HepG2 (cell line): Measurements from ENCODE around the gene UQCRHL. TPM values are rescaled to one million over a fixed set of nuclear protein-coding genes. Genes with fewer than 3 reads are reported as not detected.

Source experiments
- ATAC-seq: fragments of 200-7000 bp; cut with Tn5 transposase; 3 replicates; pipeline ENCODE4 v1.9.1; 2020; ENCODE audit warnings: mild to moderate bottlenecking, moderate library complexity
- BruUV-seq: library from RNA; stranded (reverse); fragments of 400-500 nt; replicated peaks from 2 replicates; lab custom pipeline; 2021; lab: Mats Ljungman, UMichigan
- CTCF ChIA-PET: fragments of 300-600 bp; formaldehyde crosslinking; extraction: SDS; loops from one replicate; lab custom pipeline; 2021; ENCODE audit warnings: low total read pairs, inconsistent platforms, low intra/inter-chr PET ratio; lab: Yijun Ruan, JAX
- POLR2A ChIA-PET: fragments of 350-600 bp; sonication (Branson Sonifier 250); formaldehyde crosslinking; loops from one replicate; lab custom pipeline; 2020; ENCODE audit warnings: antibody characterized with exemption, inconsistent platforms; lab: Yijun Ruan, JAX
- DNase-seq: peaks from one replicate; pipeline ENCODE4 v3.0.0-alpha.2; 2015; ENCODE audit warnings: low spot score
- FAIRE-seq: peaks from 3 replicates; lab custom pipeline; 2011; peaks lifted over from hg19 to GRCh38; lab: Jason Lieb, UNC
- H2AFZ ChIP-seq: one replicate; pipeline ENCODE4 v1.6.1; 2011; ENCODE audit warnings: low read length, inconsistent platforms
- H3K27ac ChIP-seq: fragments of 300-600 bp; 3 replicates; pipeline ENCODE4 v1.8.0; 2011; ENCODE audit warnings: mixed run types, mild to moderate bottlenecking, mixed read lengths, low read length, inconsistent platforms; ENCODE audit not compliant: insufficient read depth; ENCODE audit errors: extremely low read length
- H3K27me3 ChIP-seq, 2 experiments: fragments of 200-600 bp in 1 of 2; 2 replicates in 1 of 2; 3 replicates in 1 of 2; pipeline versions ENCODE4 v1.6.0 to v1.8.0; 2011; ENCODE audit warnings: low read length in 2 of 2, mild to moderate bottlenecking in 2 of 2, moderate library complexity in 2 of 2, inconsistent platforms in 1 of 2; ENCODE audit not compliant: insufficient read depth in 2 of 2, control insufficient read depth in 1 of 2
- H3K36me3 ChIP-seq, 2 experiments: fragments of 200-600 bp in 1 of 2; replicated peaks in 1 of 2; 2 replicates in 1 of 2; 3 replicates in 1 of 2; pipeline versions ENCODE4 v1.5.1 to v1.8.0; 2011; ENCODE audit warnings: low read length in 2 of 2, inconsistent platforms in 1 of 2; ENCODE audit not compliant: insufficient read depth in 2 of 2, control insufficient read depth in 1 of 2
- H3K4me1 ChIP-seq: 2 replicates; pipeline ENCODE4 v1.5.1; 2012; ENCODE audit warnings: low read length, inconsistent platforms; ENCODE audit not compliant: insufficient read depth
- H3K4me2 ChIP-seq: 2 replicates; pipeline ENCODE4 v1.6.0; 2011; ENCODE audit warnings: low read depth, low read length, inconsistent platforms
- H3K4me3 ChIP-seq, 3 experiments: fragments of 200-600 bp in 1 of 3; sonication (generic), shearing (Covaris generic) in 1 of 3; replicated peaks in 1 of 3; 2 replicates each; pipeline ENCODE4 v1.5.1; 2011 to 2016; ENCODE audit warnings: low read length in 3 of 3, inconsistent platforms in 2 of 3, low read depth in 2 of 3, mild to moderate bottlenecking in 2 of 3, control low read depth in 1 of 3, mixed read lengths in 1 of 3; ENCODE audit not compliant: insufficient read depth in 1 of 3
- H3K79me2 ChIP-seq: one replicate; pipeline ENCODE4 v1.6.1; 2011; ENCODE audit warnings: low read length, inconsistent platforms; ENCODE audit not compliant: insufficient read depth
- H3K9ac ChIP-seq: 2 replicates; pipeline ENCODE4 v1.6.0; 2011; ENCODE audit warnings: mild to moderate bottlenecking, low read depth, low read length, inconsistent platforms; ENCODE audit not compliant: insufficient read depth
- H3K9me3 ChIP-seq: 2 replicates; pipeline ENCODE4 v1.5.1; 2012; ENCODE audit warnings: mild to moderate bottlenecking, low read length
- H4K20me1 ChIP-seq: 2 replicates; pipeline ENCODE4 v1.6.0; 2011; ENCODE audit warnings: inconsistent platforms, mild to moderate bottlenecking, low read length, moderate library complexity; ENCODE audit not compliant: insufficient read depth
- AGO2 ChIP-seq: fragments of 200-400 bp; formaldehyde crosslinking; optimal IDR thresholded peaks from 2 replicates; pipeline ENCODE3; 2017; ENCODE audit warnings: mild to moderate bottlenecking, low read depth, low read length, moderate library complexity
- ARID2 ChIP-seq: sonication (generic); formaldehyde crosslinking; IDR thresholded peaks from 2 replicates; pipeline ENCODE4 v1.8.1; 2022; ENCODE audit warnings: mild to moderate bottlenecking, missing genetic modification reagents, borderline replicate concordance
- JUNB ChIP-seq: sonication (generic); formaldehyde crosslinking; IDR thresholded peaks from 2 replicates; pipeline ENCODE4 v1.8.0; 2022; ENCODE audit warnings: missing genetic modification reagents, mild to moderate bottlenecking, borderline replicate concordance
- MEF2D ChIP-seq: sonication (generic); formaldehyde crosslinking; IDR thresholded peaks from 2 replicates; pipeline ENCODE4 v1.5.1; 2020; ENCODE audit warnings: mild to moderate bottlenecking, missing genetic modification reagents
- PCBP1 ChIP-seq: fragments of 200-400 bp; formaldehyde crosslinking; IDR thresholded peaks from 2 replicates; pipeline ENCODE4 v1.6.1; 2017; ENCODE audit warnings: mild to moderate bottlenecking, low read depth, low read length, borderline replicate concordance
- PLSCR1 ChIP-seq: sonication (generic); formaldehyde crosslinking; IDR thresholded peaks from 2 replicates; pipeline ENCODE4 v1.5.0; 2020; ENCODE audit warnings: missing genetic modification reagents, mild to moderate bottlenecking, borderline replicate concordance
- POLR2A ChIP-seq, 2 experiments: IDR thresholded peaks; 2 replicates each; pipeline ENCODE4 v1.6.1; 2011; ENCODE audit warnings: low read depth in 2 of 2, low read length in 2 of 2, mild to moderate bottlenecking in 1 of 2, moderate library complexity in 1 of 2; ENCODE audit not compliant: insufficient read depth in 1 of 2
- RXRB ChIP-seq: IDR thresholded peaks from 2 replicates; pipeline ENCODE4 v1.6.1; 2016; ENCODE audit warnings: borderline replicate concordance, missing genetic modification reagents, missing compliant biosample characterization
- TAF1 ChIP-seq: sonication (generic); formaldehyde crosslinking; IDR thresholded peaks from 2 replicates; pipeline ENCODE4 v1.4.0; 2020; ENCODE audit warnings: missing genetic modification reagents
- ZNF20 ChIP-seq: sonication (generic); formaldehyde crosslinking; IDR thresholded peaks from 2 replicates; pipeline ENCODE4 v1.4.0; 2020; ENCODE audit warnings: mild to moderate bottlenecking, moderate library complexity, missing genetic modification reagents
- WGBS: methylation state at CpG from one replicate; pipeline ENCODE4 v1.1.6; 2017; ENCODE audit warnings: low lambda C conversion rate; 5-methylcytosine and 5-hydroxymethylcytosine counted together
- in situ Hi-C: cut with HindIII; loops from 2 replicates; pipeline ENCODE4 v1.10.0; 2017; ENCODE audit warnings: low pct_unique_long_range_greater_than_20kb; ENCODE audit not compliant: extremely low pct_ligation_motif_present
- intact Hi-C: fragments of 100-400 bp; cut with micrococcal nuclease; formaldehyde crosslinking; loops from one replicate; pipeline ENCODE4 v1.10.0; 2022; ENCODE audit not compliant: unreplicated experiment
- polyA plus RNA-seq, 8 experiments: library from polyadenylated mRNA; depleted of rRNA in 3 of 8; stranded (reverse) in 7 of 8; unstranded in 1 of 8; fragments of >200 nt; fragmentation: Illumina TruSeq in 4 of 8; extraction: Trizol in 4 of 8; gene quantifications; 2 replicates each; pipeline versions ENCODE4 v1.2.1 to v1.2.3, GENCODE V29; 2011 to 2016; ENCODE audit warnings: low read depth in 4 of 8, missing spikeins in 1 of 8, mixed read lengths in 1 of 8; ENCODE audit not compliant: insufficient read depth in 1 of 8
- total RNA-seq, 5 experiments: library from RNA; depleted of rRNA; stranded (reverse); fragments of >200 nt; fragmentation: Illumina TruSeq; extraction: Trizol; gene quantifications; 2 replicates each; pipeline ENCODE4 v1.2.3, GENCODE V29; 2016; ENCODE audit warnings: low read depth in 1 of 5

UQCRHL gene
- total and polyA plus RNA-seq, 2 of the 13 experiments (the other 11 are each of a cell fraction or from before 2014, with no cell fraction given) = 1.8 to 2.3 TPM

- Histone ChIP-seq H3K36me3 (peaks cover 2 to 14% of the 10 kb centered on the region in 2 experiments; a peak in 4 of 5 replicates), H4K20me1 (no peaks in the 10 kb centered on the region), H2AFZ (no peak overlapping the region)
- TSS peak; percentile 76 for BruUV-seq
- no peak for TF ChIP-seq RXRB (CRISPR knock-in tag)
- peak; percentile 62 for TF ChIP-seq AGO2
- TF ChIP-seq, all 625 proteins: peak for 1
- no peak for ATAC-seq
- intact Hi-C loops (no loop called here), in situ Hi-C loops (no loop called here)
- Histone ChIP-seq H3K9me3 (no peaks in the 10 kb centered on the region), H3K4me1 (peaks cover 23% of the 10 kb centered on the region), H3K79me2 (no peaks in the 10 kb centered on the region), H3K9ac (no peak overlapping the region), H3K27me3 (no peaks in the 10 kb centered on the region), H3K27ac (no peak overlapping the region), H3K4me2 (no peak overlapping the region), H3K4me3 (no peak overlapping the region)
- DNase-seq = no peak
- ChIA-PET CTCF (no interaction called here), POLR2A (no interaction called here)
- FAIRE-seq = no peak
- WGBS = 94% methylated on average over 3 of the region's 8 CpGs
Measured at GRCh38 chr1:15785683-15786082, 21.8 kb downstream of the UQCRHL start.

GRCh38 chr1:15777909-15778707, 29.3 kb downstream of the UQCRHL start:
- Histone ChIP-seq H3K9ac (no peak overlapping the region), H3K4me2 (no peak overlapping the region), H3K4me3 (no peak overlapping the region), H4K20me1 (no peaks in the 10 kb centered on the region), H3K36me3 (peaks cover 0 to 1% of the 10 kb centered on the region in 2 experiments; a peak in 2 of 5 replicates), H3K27ac (no peak overlapping the region), H3K9me3 (no peaks in the 10 kb centered on the region), H3K79me2 (no peaks in the 10 kb centered on the region), H2AFZ (no peak overlapping the region), H3K27me3 (no peaks in the 10 kb centered on the region), H3K4me1 (peaks cover 32% of the 10 kb centered on the region)
- 96% methylated on average over 7 of the region's 7 CpGs for WGBS
- ATAC-seq = no peak
- no peak for DNase-seq
- intact Hi-C loops = no loop called here
- no TSS peak for BruUV-seq
- CTCF ChIA-PET = no interaction called here
- POLR2A ChIA-PET = no interaction called here
- no peak for TF ChIP-seq TAF1
- no peak for TF ChIP-seq JUNB (CRISPR knock-in tag)
- TF ChIP-seq ARID2 (CRISPR knock-in tag) = no peak
- TF ChIP-seq PCBP1 = no peak
- no peak for TF ChIP-seq MEF2D
- 0 out of 4 replicates have a peak, but pooled peaks of 1 of the 2 experiments have one; percentile 16 for TF ChIP-seq POLR2A (IDR thresholded peaks at IDR 0.05; ENCODE audit: insufficient read depth in 1 of 2, low read depth in 2 of 2, low read length in 2 of 2)
- TF ChIP-seq ZNF20 (CRISPR knock-in tag) = no peak
- no peak for TF ChIP-seq PLSCR1 (CRISPR knock-in tag)
- in situ Hi-C loops = no loop called here
- FAIRE-seq = no peak
